Fibroblast of lung (primary cell): ENCODE data around the gene ACER3.

ENCODE experiments used
- CTCF ChIP-seq, 2 donors: IDR thresholded peaks in 1 of 2; conservative IDR thresholded peaks in 1 of 2; 1 replicate in 1 of 2; 2 replicates in 1 of 2; pipeline ENCODE4 v1.5.1; 2011 to 2012; ENCODE audit warnings: low read length in 2 of 2, control low read depth in 1 of 2, inconsistent platforms in 1 of 2, low read depth in 1 of 2, mild to moderate bottlenecking in 1 of 2
- EZH2 ChIP-seq: IDR thresholded peaks from 2 replicates; pipeline ENCODE4 v1.5.1; 2012; ENCODE audit warnings: low read length, control low read depth, mild to moderate bottlenecking; ENCODE audit errors: missing control alignments

GRCh38 chr11:76841923-76842452 lies 18.7 kb upstream of the ACER3 start:
- no peak for TF ChIP-seq CTCF (conservative IDR thresholded peaks at IDR 0.05 in 1 of 2, IDR thresholded peaks at IDR 0.05 in 1 of 2; ENCODE audit: low read depth in 1 of 2, low read length in 2 of 2)
- TF ChIP-seq EZH2, result no peak
